Chondrocyte (in vitro differentiated cells): Measurements from ENCODE around the gene ADCY1. TPM values are rescaled to one million over a fixed set of nuclear protein-coding genes. Genes with fewer than 3 reads are reported as not detected.
A peak's percentile ranks its signal among the peaks of the same experiment; 100 is the strongest.
"Not testable (repeated sequence)": the region's sequence is repeated elsewhere in the genome, so short reads cannot be mapped to it uniquely, and the experiment has no call there.

Source experiments
- DNase-seq: peaks from one replicate; pipeline ENCODE4 v3.0.0; 2021; ENCODE audit warnings: mixed read lengths, low spot score
- H3K27ac Mint-ChIP-seq: one replicate; pipeline ENCODE4 v1.8.0; 2021; ENCODE audit warnings: mild to moderate bottlenecking, moderate library complexity, mixed read lengths; ENCODE audit not compliant: unreplicated experiment
- H3K27me3 Mint-ChIP-seq: 2 replicates; pipeline ENCODE4 v1.8.0; 2021; ENCODE audit warnings: low read depth, mixed read lengths
- H3K36me3 Mint-ChIP-seq: 2 replicates; pipeline ENCODE4 v1.8.0; 2021; ENCODE audit warnings: low read depth, mixed read lengths
- H3K4me1 Mint-ChIP-seq: 2 replicates; pipeline ENCODE4 v1.8.0; 2021; ENCODE audit warnings: low read depth, mild to moderate bottlenecking, mixed read lengths
- H3K4me3 Mint-ChIP-seq: one replicate; pipeline ENCODE4 v1.8.0; 2021; ENCODE audit warnings: mild to moderate bottlenecking, moderate library complexity, mixed read lengths; ENCODE audit not compliant: unreplicated experiment
- H3K9me3 Mint-ChIP-seq: 2 replicates; pipeline ENCODE4 v1.8.0; 2021; ENCODE audit warnings: low read depth, mixed read lengths
- CTCF ChIP-seq: fragments of 200-600 bp; sonication (generic); IDR thresholded peaks from 2 replicates; pipeline ENCODE4 v1.5.0; 2021; ENCODE audit warnings: antibody characterized with exemption, mild to moderate bottlenecking, moderate library complexity
- total RNA-seq: library from RNA; stranded (reverse); gene quantifications from 3 replicates; pipeline ENCODE4 v1.2.1, GENCODE V29; 2021

ADCY1 gene
- total RNA-seq, 1 donor from 2014 or later = 0.50 TPM

- DNase-seq = peak; percentile 88
- H3K9me3 Mint-ChIP-seq = no peaks in the 10 kb centered on the region
- H3K36me3 Mint-ChIP-seq = peaks cover 40% of the 10 kb centered on the region
- H3K27ac Mint-ChIP-seq = no peak overlapping the region
- no peak for TF ChIP-seq CTCF
- H3K27me3 Mint-ChIP-seq = no peaks in the 10 kb centered on the region
- peaks cover 4% of the 10 kb centered on the region for H3K4me1 Mint-ChIP-seq
- H3K4me3 Mint-ChIP-seq = no peak overlapping the region
These were observed 152.7 kb downstream of the ADCY1 start for GRCh38 chr7:45726883-45727282.

- H3K4me3 Mint-ChIP-seq = peak overlapping the region; percentile 42
- peak overlapping the region; percentile 75 for H3K27ac Mint-ChIP-seq
- H3K27me3 Mint-ChIP-seq, H3K4me1 Mint-ChIP-seq, H3K9me3 Mint-ChIP-seq, DNase-seq: not testable (repeated sequence)
- H3K36me3 Mint-ChIP-seq = peaks cover 14% of the 10 kb centered on the region
These were observed 157.7 kb downstream of the ADCY1 start for GRCh38 chr7:45731692-45732443.

- not testable (repeated sequence) for H3K27ac Mint-ChIP-seq, H3K4me1 Mint-ChIP-seq, H3K27me3 Mint-ChIP-seq, H3K4me3 Mint-ChIP-seq, DNase-seq, H3K9me3 Mint-ChIP-seq
- peaks cover 36% of the 10 kb centered on the region for H3K36me3 Mint-ChIP-seq
These were observed 164.8 kb downstream of the ADCY1 start for GRCh38 chr7:45738920-45739319.

GRCh38 chr7:45740573-45740972, 166.4 kb downstream of the ADCY1 start:
- not testable (repeated sequence) for H3K4me1 Mint-ChIP-seq, H3K27me3 Mint-ChIP-seq, H3K9me3 Mint-ChIP-seq, DNase-seq, H3K4me3 Mint-ChIP-seq, H3K27ac Mint-ChIP-seq
- peaks cover 43% of the 10 kb centered on the region for H3K36me3 Mint-ChIP-seq

GRCh38 chr7:45748976-45749375, 174.8 kb downstream of the ADCY1 start:
- H3K4me1 Mint-ChIP-seq = not testable (repeated sequence)
- H3K36me3 Mint-ChIP-seq = peaks cover 16% of the 10 kb centered on the region

GRCh38 chr7:45751352-45751751, 177.2 kb downstream of the ADCY1 start:
- H3K27ac Mint-ChIP-seq, H3K4me3 Mint-ChIP-seq, H3K27me3 Mint-ChIP-seq, H3K9me3 Mint-ChIP-seq, H3K4me1 Mint-ChIP-seq, DNase-seq, H3K36me3 Mint-ChIP-seq: not testable (repeated sequence)

More at GRCh38 chr7:45748976-45749375, 174.8 kb downstream of the ADCY1 start:
- peak; percentile 72 for TF ChIP-seq CTCF
- not testable (repeated sequence) for DNase-seq, H3K27ac Mint-ChIP-seq, H3K9me3 Mint-ChIP-seq, H3K4me3 Mint-ChIP-seq, H3K27me3 Mint-ChIP-seq

GRCh38 chr7:45756333-45756732, 182.2 kb downstream of the ADCY1 start:
- H3K27me3 Mint-ChIP-seq, H3K27ac Mint-ChIP-seq, H3K9me3 Mint-ChIP-seq, H3K4me3 Mint-ChIP-seq, DNase-seq: not testable (repeated sequence)
- Mint-ChIP-seq H3K36me3 (peaks cover 11% of the 10 kb centered on the region), H3K4me1 (peaks cover 16% of the 10 kb centered on the region)

- not testable (repeated sequence) for H3K4me3 Mint-ChIP-seq, H3K36me3 Mint-ChIP-seq, DNase-seq, H3K27me3 Mint-ChIP-seq, H3K27ac Mint-ChIP-seq, H3K9me3 Mint-ChIP-seq
- TF ChIP-seq CTCF = peak; percentile 74
- peaks cover 20% of the 10 kb centered on the region for H3K4me1 Mint-ChIP-seq
These were observed 182.6 kb downstream of the ADCY1 start for GRCh38 chr7:45756757-45757156.

- H3K9me3 Mint-ChIP-seq, H3K4me3 Mint-ChIP-seq, DNase-seq, H3K27me3 Mint-ChIP-seq: not testable (repeated sequence)
- Mint-ChIP-seq H3K36me3 (peaks cover 14% of the 10 kb centered on the region), H3K4me1 (peaks cover 36% of the 10 kb centered on the region), H3K27ac (peak overlapping the region; percentile 22)
These were observed 185.3 kb downstream of the ADCY1 start for GRCh38 chr7:45759464-45759863.

- Mint-ChIP-seq H3K36me3 (peaks cover 10% of the 10 kb centered on the region), H3K4me1 (peaks cover 39% of the 10 kb centered on the region), H3K27ac (peak overlapping the region; percentile 97)
- H3K27me3 Mint-ChIP-seq, H3K4me3 Mint-ChIP-seq, H3K9me3 Mint-ChIP-seq, DNase-seq: not testable (repeated sequence)
These were observed 187.5 kb downstream of the ADCY1 start for GRCh38 chr7:45761545-45762205.
